HG03521 (cell line): Measurements from ENCODE around the gene TSPAN2.
A peak's percentile ranks its signal among the peaks of the same experiment; 100 is the strongest.

Experiments
- ATAC-seq: cut with Tn5 transposase; IDR thresholded peaks from one replicate; pipeline ENCODE4 v1.9.1; 2021; ENCODE audit warnings: mild to moderate bottlenecking, moderate library complexity; ENCODE audit not compliant: unreplicated experiment

Gene TSPAN2

GRCh38 chr1:115114308-115114707 is 25.0 kb upstream of the TSPAN2 start:
- no peak for ATAC-seq

DNA sequence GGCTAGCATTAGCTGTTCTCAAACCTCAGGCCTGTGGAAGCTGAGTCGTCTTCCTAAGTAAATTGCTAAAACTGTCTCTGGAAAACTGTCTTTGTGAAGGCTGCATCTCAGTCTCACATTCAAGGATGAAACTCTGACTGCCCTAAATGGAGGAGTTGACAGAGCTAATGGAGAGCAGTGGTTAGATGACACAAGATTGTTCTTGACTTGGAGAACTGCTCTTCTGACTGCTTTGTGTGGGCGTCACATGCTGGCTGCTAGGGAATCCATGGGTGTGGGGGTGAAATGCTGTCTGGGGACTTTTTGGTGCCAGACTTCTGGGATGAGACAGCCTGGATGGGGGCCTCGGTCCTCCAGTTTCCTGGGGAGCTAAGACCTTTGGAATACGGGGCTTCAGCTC is 24.5 kb upstream of the TSPAN2 start:
- ATAC-seq, result no peak

DNA sequence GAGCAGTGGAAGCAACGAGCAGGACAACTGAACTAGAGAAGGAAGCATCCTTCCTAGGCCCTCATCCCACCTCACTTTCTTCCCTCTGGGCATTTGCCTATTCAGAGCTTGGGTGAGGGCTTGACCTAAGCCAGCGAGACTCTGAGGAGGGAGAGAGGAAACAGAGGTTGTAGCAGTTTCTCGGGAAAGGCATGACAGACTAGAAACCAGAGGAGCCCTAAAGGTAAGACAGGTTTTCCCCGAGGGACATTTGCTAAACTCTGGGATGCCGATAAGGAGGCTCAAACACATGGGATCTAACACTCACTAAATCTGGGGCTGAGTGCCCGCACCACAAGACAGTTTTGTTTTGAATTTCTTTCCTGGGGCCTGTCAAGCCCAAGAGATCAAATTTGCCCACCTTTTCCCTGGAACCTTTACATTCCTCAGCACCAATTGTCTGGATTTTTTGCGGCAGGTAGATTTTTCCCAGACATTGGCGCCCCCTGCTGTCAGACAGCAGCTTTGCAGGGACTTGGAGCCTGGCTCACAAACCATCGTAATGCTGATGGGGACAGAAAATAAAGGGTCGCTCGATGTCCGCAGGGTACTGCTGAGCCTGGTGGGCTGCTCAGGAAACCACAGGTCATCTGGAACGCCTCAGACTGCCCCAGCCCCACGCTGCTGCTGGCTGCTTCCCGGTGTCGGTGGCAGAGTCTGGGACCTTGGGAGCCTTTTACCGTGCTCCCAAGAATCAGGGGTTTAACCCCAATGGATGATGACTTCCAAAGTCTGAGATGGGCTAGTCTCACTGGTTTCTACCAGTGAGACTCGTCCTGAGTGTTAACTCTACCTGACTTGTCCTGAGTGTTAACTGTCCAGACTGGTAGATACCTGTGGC is 23.4 kb upstream of the TSPAN2 start:
- ATAC-seq, result no peak

DNA sequence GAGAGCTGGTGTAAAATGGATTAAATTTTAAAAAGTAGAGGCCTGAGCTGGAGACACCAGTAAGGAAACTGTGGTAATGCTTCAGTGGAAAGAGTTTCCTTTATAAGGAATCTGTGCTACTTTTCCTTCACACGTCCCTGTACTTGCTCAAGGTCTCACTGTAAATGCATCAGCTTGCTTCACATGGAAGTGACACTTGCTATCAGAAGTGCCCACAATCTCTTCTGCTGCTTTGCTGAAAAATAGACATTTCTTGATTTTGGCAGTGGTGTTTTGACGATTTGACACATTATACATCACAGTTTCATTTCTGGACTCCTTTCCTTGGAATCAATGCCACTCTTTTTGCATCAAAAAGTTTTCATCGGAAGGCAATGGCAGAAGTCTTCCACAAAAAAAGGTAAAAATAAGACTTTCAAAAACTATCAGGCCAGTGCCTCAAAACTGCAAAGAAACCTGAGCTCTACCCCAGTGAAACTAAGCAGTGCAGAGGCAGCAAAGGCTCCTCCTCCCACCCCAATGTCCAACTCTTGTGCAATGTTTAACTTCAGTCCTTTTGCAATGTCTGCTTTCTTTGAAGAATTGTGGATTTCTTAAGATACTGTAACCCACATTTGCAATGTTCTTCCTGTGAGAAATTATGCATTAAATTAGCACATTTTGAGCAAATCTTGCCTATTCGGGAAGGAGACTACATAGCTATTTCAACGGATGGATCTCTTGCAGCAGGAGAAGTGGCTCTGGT is 18.4 kb upstream of the TSPAN2 start:
- no peak for ATAC-seq

DNA sequence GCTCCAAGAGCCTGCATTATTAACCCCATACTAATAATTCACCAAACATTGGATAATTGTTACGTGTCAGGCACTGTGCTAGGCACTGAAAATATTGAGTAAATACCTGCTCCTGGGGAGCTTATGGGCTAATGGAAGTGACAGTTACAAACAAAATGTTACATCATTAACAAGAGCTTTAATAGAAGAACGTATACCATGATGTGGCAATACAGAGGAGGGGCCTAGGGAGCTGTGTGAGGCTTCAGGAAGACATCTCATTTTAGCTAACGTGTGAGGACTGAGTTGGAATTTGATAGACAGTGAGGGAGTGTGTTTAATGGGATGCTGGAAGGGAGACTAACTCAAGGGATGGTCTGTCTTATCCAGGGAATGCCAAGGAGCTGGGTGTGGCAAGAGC is 16.5 kb upstream of the TSPAN2 start:
- ATAC-seq, result no peak

DNA sequence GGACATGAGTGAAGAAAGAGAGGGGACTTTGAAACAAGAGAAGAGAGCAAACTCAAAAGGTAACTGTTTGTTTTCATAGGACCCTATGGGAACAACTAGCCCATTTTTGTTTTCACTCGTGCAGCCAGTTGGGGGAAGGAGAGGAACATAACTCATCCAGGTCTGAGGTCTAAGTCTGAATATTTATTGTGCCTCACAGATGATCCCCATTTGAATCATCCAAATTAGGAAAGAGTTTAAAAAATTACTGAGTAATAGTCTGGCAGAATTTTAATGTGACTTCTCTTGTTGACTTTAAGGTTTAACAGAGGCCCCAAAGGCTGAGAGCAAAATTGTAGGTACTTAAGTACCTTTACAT is 10.4 kb upstream of the TSPAN2 start:
- no peak for ATAC-seq

- peak; percentile 80 for ATAC-seq
These were observed 9.8 kb upstream of the TSPAN2 start for GRCh38 chr1:115098979-115099692.

GRCh38 chr1:115092175-115092574 is 2.9 kb upstream of the TSPAN2 start:
- ATAC-seq, result no peak

DNA sequence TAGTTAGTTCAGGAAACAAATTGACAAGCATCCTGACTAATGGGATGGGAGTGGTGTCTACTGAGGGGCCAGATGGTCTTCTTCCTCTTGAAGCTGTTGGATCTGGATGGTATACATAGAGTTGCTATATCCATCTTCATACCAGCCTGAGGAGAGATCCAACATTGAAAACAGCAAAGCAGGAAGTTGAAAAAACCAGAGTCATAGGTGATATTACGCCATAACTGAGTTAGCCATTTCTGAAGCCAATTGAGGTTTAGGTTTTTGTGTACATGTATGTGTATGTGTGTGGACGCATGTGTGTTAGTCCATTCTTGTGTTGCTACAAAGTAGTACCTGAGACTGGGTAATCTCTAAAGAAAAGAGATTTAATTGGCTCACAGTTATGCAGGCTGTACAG is 2.3 kb upstream of the TSPAN2 start:
- ATAC-seq, result no peak

DNA sequence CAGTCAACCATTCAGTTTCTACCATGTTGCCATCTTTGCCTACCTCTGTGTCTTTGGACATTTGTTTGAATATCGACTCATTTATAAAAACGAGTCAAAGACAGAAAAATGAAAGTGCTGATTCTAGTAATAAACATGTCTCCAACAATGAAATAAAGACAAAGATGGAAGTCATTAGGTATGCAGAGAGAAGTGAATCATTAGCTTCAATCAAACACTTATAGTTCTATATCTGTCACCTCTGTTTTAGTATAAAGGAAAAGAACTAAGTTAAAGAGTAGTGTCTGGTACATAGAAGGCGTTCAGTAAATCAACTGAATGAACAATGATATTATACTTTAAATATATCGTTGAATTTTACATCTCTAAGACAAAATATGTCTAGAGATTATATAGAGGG is 1.7 kb upstream of the TSPAN2 start:
- no peak for ATAC-seq

GRCh38 chr1:115090540-115090939 is 1.2 kb upstream of the TSPAN2 start:
- no peak for ATAC-seq

DNA sequence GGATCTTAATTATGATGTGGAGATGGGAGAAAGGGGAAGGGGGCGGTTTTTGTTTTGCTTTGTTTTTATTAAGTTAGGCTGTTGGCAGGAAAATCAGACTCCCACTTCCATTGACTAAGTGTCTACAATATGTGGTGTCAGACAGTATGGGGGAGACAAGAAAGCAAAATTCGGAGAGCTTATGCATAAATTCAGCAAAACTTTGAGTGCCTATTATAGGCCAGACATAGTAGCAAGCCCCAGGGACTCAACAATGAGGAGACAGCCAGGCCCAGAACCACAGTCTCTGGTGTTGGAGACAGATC is 835 bp upstream of the TSPAN2 start:
- ATAC-seq, result no peak

DNA sequence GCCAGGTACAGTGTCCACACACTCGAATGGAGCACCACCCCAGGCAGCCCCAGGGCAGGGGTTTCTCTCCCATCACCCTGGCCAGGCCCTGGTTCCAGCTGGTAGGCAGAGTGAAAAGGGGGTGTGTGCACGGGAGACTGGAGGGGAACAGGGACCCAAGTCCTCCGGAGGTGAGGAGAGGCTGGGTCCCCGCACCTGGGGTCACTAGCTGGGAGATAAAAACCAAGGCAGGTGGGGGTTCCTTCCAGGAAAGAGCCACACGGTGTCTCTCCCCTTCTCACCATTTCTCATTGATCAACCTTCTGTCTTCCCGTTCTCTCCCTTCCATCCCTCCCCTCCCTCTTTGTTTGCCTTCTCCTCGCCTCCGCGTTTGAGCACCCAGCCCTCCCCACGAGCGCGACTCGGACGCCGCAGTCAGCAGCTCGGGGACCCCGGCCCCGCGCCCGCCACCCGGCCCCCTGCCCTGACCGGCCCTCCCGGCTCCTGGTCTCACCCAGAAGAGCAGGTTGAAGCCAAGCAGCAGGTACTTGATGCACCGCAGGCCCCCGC is 358 bp downstream of the TSPAN2 start:
- no peak for ATAC-seq

DNA sequence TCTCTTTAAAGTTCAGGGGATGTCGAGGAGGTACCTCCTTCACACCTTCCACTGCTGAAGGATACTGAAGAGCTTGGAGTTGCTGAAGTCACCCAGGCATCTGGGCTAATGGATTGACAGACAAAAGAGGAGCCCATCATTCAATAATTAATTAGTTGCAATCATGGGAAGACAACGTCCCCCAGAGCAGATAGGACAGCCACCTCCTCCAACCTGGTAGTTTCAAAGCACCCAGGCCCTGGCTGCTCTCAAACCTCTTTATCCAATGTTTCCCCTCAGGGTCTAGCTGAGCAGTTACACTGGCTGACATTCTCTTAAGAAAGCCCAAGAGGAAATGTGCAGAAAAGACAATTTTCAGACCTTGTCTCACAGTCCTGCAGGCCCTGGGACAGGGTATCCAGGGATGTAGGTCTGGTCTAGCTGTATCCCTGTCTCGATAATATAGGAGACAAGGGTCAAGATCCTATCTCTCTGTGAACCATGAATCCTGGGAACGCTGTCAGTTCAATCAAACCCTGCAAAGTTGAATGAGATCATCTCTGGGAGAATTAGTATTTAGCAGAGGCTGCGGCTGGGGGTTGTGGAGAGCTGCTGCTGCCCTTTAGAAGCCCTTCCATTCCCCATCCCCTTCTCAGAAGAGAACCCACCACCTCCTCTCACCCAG is 1.1 kb downstream of the TSPAN2 start:
- ATAC-seq, result no peak

GRCh38 chr1:115086176-115086830 is 3.0 kb downstream of the TSPAN2 start:
- ATAC-seq, result no peak

GRCh38 chr1:115084902-115085511 is 4.3 kb downstream of the TSPAN2 start:
- ATAC-seq, result no peak

DNA sequence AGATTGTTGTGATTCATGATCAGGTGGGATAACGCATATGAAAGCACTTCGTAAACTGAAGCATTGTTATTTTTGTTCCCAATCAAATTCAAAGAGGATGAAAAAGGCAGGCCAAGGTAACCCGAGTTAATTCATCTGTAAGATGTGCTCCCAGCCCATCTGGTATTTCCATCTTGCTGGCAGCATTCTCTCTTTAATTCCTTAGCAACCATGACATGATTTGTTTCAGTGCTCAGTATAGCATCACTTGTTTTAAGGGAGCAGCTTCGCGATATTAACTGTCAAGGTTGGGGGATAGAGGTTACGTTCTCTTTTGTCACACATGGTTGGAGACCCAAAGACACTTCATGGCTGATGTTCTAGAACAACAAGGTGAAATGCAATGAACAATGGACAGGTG is 6.4 kb downstream of the TSPAN2 start:
- ATAC-seq, result no peak

- no peak for ATAC-seq
These were observed 10.6 kb downstream of the TSPAN2 start for GRCh38 chr1:115078708-115079107.

- ATAC-seq, result no peak
These were observed 11.3 kb downstream of the TSPAN2 start for GRCh38 chr1:115077984-115078330.

GRCh38 chr1:115077286-115077983 is 11.9 kb downstream of the TSPAN2 start:
- ATAC-seq, result no peak
